Activated B cell treated with CpG ODN at 0.5 μM for 24 hours (primary cell): ENCODE measurements around the gene NPC2. TPM values are rescaled to one million over a fixed set of nuclear protein-coding genes. Genes with fewer than 3 reads are reported as not detected.

Source experiments
- ATAC-seq: fragments of 200-7000 bp; cut with Tn5 transposase; one replicate; pipeline ENCODE4 v1.10.0; 2021; ENCODE audit warnings: low read depth, mild to moderate bottlenecking, moderate library complexity
- CTCF ChIA-PET: fragments of 350-600 bp; sonication (Branson Sonifier 250); formaldehyde crosslinking; loops from one replicate; lab custom pipeline; 2021; ENCODE audit warnings: antibody characterized with exemption; lab: Charles Lee
- POLR2A ChIA-PET: fragments of 350-600 bp; sonication (Branson Sonifier 250); formaldehyde crosslinking; loops from one replicate; lab custom pipeline; 2021; ENCODE audit warnings: antibody characterized with exemption; lab: Charles Lee
- DNase-seq: peaks from one replicate; pipeline ENCODE4 v3.0.0; 2022
- H3K27ac Mint-ChIP-seq: one replicate; pipeline ENCODE4 v1.8.0; 2020; ENCODE audit warnings: mixed read lengths
- H3K27me3 Mint-ChIP-seq: one replicate; pipeline ENCODE4 v1.8.0; 2021; ENCODE audit warnings: mixed read lengths
- H3K36me3 Mint-ChIP-seq: one replicate; pipeline ENCODE4 v1.8.0; 2021; ENCODE audit warnings: low read depth, mixed read lengths
- H3K4me1 Mint-ChIP-seq: one replicate; pipeline ENCODE4 v1.8.0; 2021; ENCODE audit warnings: mixed read lengths
- H3K4me3 Mint-ChIP-seq: one replicate; pipeline ENCODE4 v1.8.0; 2020; ENCODE audit warnings: mild to moderate bottlenecking, mixed read lengths
- H3K9me3 Mint-ChIP-seq: one replicate; pipeline ENCODE4 v1.8.0; 2020; ENCODE audit warnings: mixed read lengths
- intact Hi-C: fragments of 100-400 bp; cut with micrococcal nuclease; formaldehyde crosslinking; loops from one replicate; pipeline ENCODE4 v1.15.1; 2024
- total RNA-seq: library from RNA; stranded (reverse); gene quantifications from 2 replicates; pipeline ENCODE4 v1.2.3, GENCODE V29; 2022
- TF ChIP-seq, protein P1 (sequence below): fragments of 200-600 bp; IDR thresholded peaks from one replicate; pipeline ENCODE4 v1.8.0; 2022; ENCODE audit warnings: antibody characterized with exemption, mild to moderate bottlenecking

The NPC2 gene
- total RNA-seq, 1 donor from 2014 or later, result 69.4 TPM

- Mint-ChIP-seq H3K27ac (no peak overlapping the region), H3K4me1 (peaks cover 14% of the 10 kb centered on the region), H3K27me3 (peaks cover 10% of the 10 kb centered on the region), H3K4me3 (no peak overlapping the region), H3K9me3 (no peaks in the 10 kb centered on the region), H3K36me3 (no peaks in the 10 kb centered on the region)
- TF ChIP-seq, protein P1, sequence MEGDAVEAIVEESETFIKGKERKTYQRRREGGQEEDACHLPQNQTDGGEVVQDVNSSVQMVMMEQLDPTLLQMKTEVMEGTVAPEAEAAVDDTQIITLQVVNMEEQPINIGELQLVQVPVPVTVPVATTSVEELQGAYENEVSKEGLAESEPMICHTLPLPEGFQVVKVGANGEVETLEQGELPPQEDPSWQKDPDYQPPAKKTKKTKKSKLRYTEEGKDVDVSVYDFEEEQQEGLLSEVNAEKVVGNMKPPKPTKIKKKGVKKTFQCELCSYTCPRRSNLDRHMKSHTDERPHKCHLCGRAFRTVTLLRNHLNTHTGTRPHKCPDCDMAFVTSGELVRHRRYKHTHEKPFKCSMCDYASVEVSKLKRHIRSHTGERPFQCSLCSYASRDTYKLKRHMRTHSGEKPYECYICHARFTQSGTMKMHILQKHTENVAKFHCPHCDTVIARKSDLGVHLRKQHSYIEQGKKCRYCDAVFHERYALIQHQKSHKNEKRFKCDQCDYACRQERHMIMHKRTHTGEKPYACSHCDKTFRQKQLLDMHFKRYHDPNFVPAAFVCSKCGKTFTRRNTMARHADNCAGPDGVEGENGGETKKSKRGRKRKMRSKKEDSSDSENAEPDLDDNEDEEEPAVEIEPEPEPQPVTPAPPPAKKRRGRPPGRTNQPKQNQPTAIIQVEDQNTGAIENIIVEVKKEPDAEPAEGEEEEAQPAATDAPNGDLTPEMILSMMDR, result no peak
- ChIA-PET CTCF (no interaction called here), POLR2A (no interaction called here)
- DNase-seq (no peak), ATAC-seq (no peak)
- intact Hi-C loops, result no loop called here
Measured at GRCh38 chr14:74526854-74527585, 33.9 kb upstream of the NPC2 start.

DNA sequence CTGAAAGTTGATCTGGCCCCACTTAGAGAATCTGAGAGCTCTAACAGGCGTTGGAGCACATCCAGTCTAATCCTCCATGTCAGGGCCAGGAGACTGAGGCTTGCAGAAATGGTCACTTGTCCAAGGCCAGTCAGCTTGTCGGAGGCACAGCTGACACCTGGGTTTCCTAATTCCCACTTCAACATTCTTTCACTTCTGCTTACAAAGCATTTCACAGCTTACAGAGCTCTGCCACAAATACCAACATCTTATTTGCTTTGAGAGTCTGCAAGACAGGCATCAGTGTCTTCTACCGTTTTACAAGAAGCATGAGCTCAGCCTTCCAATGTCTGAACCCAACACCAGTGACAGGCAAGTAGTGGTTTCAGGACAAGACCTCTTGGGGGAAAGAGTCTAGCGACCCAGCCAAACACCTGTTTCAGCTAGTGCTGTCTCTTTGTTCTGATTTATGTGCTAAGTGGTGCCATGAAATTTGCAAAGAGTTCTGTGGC is 32.3 kb upstream of the NPC2 start:
- no peak for DNase-seq
- no peak overlapping the region for H3K4me3 Mint-ChIP-seq
- ChIA-PET POLR2A (no interaction called here), CTCF (no interaction called here)
- no peaks in the 10 kb centered on the region for H3K36me3 Mint-ChIP-seq
- TF ChIP-seq, protein P1, result no peak
- no peak for ATAC-seq
- H3K27ac Mint-ChIP-seq, result no peak overlapping the region
- peaks cover 14% of the 10 kb centered on the region for H3K4me1 Mint-ChIP-seq
- H3K27me3 Mint-ChIP-seq, result peaks cover 10% of the 10 kb centered on the region
- H3K9me3 Mint-ChIP-seq, result no peaks in the 10 kb centered on the region
- intact Hi-C loops, result no loop called here

- intact Hi-C loops, result no loop called here
- Mint-ChIP-seq H3K36me3 (no peaks in the 10 kb centered on the region), H3K27me3 (peaks cover 10% of the 10 kb centered on the region), H3K4me1 (peaks cover 14% of the 10 kb centered on the region), H3K27ac (no peak overlapping the region), H3K4me3 (no peak overlapping the region), H3K9me3 (no peaks in the 10 kb centered on the region)
- ATAC-seq (no peak), DNase-seq (no peak)
- TF ChIP-seq, protein P1, result no peak
- POLR2A ChIA-PET, result no interaction called here
- CTCF ChIA-PET, result no interaction called here
Measured at GRCh38 chr14:74524812-74525135, 31.7 kb upstream of the NPC2 start.

- DNase-seq (no peak), ATAC-seq (no peak)
- Mint-ChIP-seq H3K36me3 (no peaks in the 10 kb centered on the region), H3K9me3 (no peaks in the 10 kb centered on the region), H3K4me1 (peaks cover 14% of the 10 kb centered on the region), H3K4me3 (no peak overlapping the region), H3K27ac (no peak overlapping the region), H3K27me3 (peaks cover 10% of the 10 kb centered on the region)
- intact Hi-C loops, result no loop called here
- CTCF ChIA-PET, result no interaction called here
- POLR2A ChIA-PET, result no interaction called here
- TF ChIP-seq, protein P1, result no peak
Measured at GRCh38 chr14:74524076-74524811, 31.1 kb upstream of the NPC2 start.

DNA sequence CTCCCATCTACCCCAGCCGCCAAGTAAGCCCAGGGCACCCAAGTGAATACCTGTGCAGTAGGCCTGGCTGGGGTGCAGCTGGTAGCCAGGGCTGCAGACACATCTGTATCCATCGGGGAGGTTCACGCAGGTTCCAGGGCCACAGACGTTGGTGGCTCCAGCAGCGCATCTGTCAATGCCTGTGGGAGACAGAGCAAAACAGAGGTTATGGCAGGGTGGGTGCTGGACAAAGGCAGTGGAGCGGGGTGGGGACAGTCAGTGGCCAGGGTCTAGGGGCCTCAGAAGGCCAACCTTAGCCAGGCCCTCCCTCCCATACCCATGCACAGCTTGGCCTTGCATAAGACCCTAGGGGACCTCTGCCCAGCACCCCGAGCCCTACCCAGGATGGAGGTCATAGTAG is 29.6 kb upstream of the NPC2 start:
- H3K36me3 Mint-ChIP-seq, result no peaks in the 10 kb centered on the region
- no peaks in the 10 kb centered on the region for H3K9me3 Mint-ChIP-seq
- POLR2A ChIA-PET, result no interaction called here
- no peak overlapping the region for H3K27ac Mint-ChIP-seq
- intact Hi-C loops, result no loop called here
- peaks cover 14% of the 10 kb centered on the region for H3K4me1 Mint-ChIP-seq
- CTCF ChIA-PET, result no interaction called here
- H3K27me3 Mint-ChIP-seq, result peaks cover 10% of the 10 kb centered on the region
- no peak for ATAC-seq
- no peak for DNase-seq
- TF ChIP-seq, protein P1, result no peak
- no peak overlapping the region for H3K4me3 Mint-ChIP-seq
